Upper lobe of right lung (tissue), 1 donor: ENCODE results near the gene ZSCAN4. TPM values are rescaled to one million over a fixed set of nuclear protein-coding genes. Genes with fewer than 3 reads are reported as not detected.

Source experiments
- ATAC-seq: fragments of 200-7000 bp; cut with Tn5 transposase; one replicate; pipeline ENCODE4 v1.9.1; 2020; ENCODE audit warnings: mild to moderate bottlenecking, moderate library complexity
- DNase-seq: peaks from one replicate; pipeline ENCODE4 v3.0.0-alpha.2; 2020
- H3K27ac ChIP-seq: fragments of 200-600 bp; one replicate; pipeline ENCODE4 v1.8.0; 2022
- H3K27me3 ChIP-seq: fragments of 200-600 bp; one replicate; pipeline ENCODE4 v1.8.0; 2022; ENCODE audit warnings: mild to moderate bottlenecking
- H3K36me3 ChIP-seq: fragments of 200-600 bp; one replicate; pipeline ENCODE4 v1.8.0; 2022
- H3K4me1 ChIP-seq: fragments of 200-600 bp; one replicate; pipeline ENCODE4 v1.8.0; 2022
- H3K4me3 ChIP-seq: fragments of 200-600 bp; one replicate; pipeline ENCODE4 v1.8.0; 2022; ENCODE audit warnings: mild to moderate bottlenecking
- H3K9me3 ChIP-seq: fragments of 200-600 bp; one replicate; pipeline ENCODE4 v1.8.0; 2022
- intact Hi-C: fragments of 100-400 bp; cut with DNase I; formaldehyde crosslinking; loops from one replicate; pipeline ENCODE4 v1.11.0; 2022
- total RNA-seq: library from RNA; stranded (reverse); fragmentation: NEBNext Ultra II Directional; extraction: Animal tissue kit (Norgen Biotek cat#: 25700); gene quantifications from one replicate; pipeline ENCODE4 v1.2.1, GENCODE V29; 2021
- TF ChIP-seq, protein P1 (sequence below): fragments of 200-600 bp; IDR thresholded peaks from one replicate; pipeline ENCODE4 v1.8.0; 2022; ENCODE audit warnings: antibody characterized with exemption
- donor health status: DM: no; HTN: yes; CAD: no; lungs with severe emphysema.

The ZSCAN4 gene
- total RNA-seq, 1 donor from 2014 or later, result not detected

DNA sequence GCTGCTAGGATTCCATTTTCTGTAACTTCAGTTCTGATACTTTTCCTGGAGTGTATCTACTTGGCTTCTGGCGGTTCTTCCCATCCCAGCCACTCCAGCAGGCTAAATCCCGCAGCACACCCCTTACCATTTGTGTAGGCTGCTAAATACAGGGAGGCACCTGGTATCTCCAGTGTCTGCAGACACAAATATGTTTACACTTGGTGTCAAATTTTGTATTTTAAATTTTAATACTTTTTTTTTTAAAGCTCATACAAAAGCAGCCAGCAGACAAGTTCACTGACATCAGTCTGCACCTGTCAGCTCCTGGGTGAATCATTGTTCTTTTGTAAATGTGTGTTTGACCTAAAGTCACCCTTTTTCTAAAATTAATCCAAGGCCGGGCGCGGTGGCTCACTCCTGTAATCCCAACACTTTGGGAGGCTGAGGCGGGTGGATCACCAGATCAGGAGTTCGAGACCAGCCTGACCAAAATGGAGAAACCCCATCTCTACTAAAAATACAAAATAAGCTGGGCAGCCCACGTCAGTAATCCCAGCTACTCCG lies 3.4 kb upstream of the ZSCAN4 start:
- no peak overlapping the region for H3K4me3 ChIP-seq
- H3K36me3 ChIP-seq, result no peaks in the 10 kb centered on the region
- no peak overlapping the region for H3K27ac ChIP-seq
- H3K27me3 ChIP-seq, result peaks cover 10% of the 10 kb centered on the region
- DNase-seq (no peak), ATAC-seq (no peak)
- no peaks in the 10 kb centered on the region for H3K4me1 ChIP-seq
- TF ChIP-seq, protein P1, sequence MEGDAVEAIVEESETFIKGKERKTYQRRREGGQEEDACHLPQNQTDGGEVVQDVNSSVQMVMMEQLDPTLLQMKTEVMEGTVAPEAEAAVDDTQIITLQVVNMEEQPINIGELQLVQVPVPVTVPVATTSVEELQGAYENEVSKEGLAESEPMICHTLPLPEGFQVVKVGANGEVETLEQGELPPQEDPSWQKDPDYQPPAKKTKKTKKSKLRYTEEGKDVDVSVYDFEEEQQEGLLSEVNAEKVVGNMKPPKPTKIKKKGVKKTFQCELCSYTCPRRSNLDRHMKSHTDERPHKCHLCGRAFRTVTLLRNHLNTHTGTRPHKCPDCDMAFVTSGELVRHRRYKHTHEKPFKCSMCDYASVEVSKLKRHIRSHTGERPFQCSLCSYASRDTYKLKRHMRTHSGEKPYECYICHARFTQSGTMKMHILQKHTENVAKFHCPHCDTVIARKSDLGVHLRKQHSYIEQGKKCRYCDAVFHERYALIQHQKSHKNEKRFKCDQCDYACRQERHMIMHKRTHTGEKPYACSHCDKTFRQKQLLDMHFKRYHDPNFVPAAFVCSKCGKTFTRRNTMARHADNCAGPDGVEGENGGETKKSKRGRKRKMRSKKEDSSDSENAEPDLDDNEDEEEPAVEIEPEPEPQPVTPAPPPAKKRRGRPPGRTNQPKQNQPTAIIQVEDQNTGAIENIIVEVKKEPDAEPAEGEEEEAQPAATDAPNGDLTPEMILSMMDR, result no peak
- intact Hi-C loops, result no loop called here
- H3K9me3 ChIP-seq, result no peaks in the 10 kb centered on the region

DNA sequence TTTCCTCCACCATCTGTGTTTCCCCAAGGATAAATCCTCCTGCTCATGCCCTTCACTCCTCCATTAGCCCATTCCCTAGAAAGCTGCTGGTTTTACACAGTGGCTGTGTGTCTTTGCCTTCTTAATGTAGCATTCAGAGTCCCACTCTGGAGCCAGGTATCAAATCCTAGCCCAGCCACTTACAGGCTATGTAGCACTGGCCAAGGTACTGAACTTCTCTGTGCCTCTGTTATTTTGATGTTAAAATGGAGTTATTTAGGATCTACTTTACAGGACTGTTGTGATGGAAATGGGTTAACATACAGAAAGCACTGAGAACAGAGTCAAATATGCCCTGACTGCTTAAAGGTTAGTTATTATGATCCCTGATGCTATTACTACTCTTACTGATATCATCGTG lies 1.5 kb upstream of the ZSCAN4 start:
- ATAC-seq (no peak), DNase-seq (no peak)
- H3K27me3 ChIP-seq, result peaks cover 10% of the 10 kb centered on the region
- H3K4me3 ChIP-seq, result no peak overlapping the region
- H3K9me3 ChIP-seq, result no peaks in the 10 kb centered on the region
- intact Hi-C loops, result no loop called here
- no peaks in the 10 kb centered on the region for H3K36me3 ChIP-seq
- TF ChIP-seq, protein P1, result no peak
- no peak overlapping the region for H3K27ac ChIP-seq
- no peaks in the 10 kb centered on the region for H3K4me1 ChIP-seq

DNA sequence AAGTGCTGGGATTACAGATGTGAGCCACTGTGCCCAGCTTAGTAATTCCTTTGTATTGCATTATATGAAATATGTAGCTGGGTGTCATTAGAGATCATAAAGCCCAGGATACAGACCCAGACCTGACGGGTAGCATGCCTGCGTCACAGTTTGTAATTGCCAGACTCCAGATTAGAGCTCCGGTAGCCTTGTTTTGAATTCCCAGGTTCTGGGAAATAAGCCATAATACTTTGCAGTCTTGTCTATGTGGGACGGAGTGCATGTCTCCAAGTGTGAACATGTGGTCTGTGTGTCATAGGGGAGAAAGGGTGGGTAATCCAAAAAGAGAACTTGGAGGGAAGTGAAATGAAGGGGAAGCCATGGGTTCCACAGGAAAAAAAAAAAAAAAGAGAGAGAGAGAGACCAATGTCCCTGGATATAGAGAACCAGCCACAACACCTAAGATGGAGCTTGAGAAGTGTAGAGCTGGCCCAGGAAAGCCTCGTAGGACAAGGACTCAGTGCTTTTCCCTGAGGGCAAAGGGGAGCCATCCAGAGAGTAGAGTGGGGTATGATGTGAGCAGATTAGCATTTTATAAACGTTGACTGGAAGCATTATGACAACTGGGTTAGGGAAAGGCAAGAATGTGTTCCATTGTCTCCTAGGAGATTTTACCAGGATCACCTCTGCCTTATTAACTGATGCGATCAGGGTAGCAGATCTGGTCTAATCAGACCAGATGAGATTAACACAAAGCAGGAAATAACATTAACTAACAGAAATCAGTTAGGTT lies 2.6 kb downstream of the ZSCAN4 start:
- ATAC-seq, result no peak
- H3K27me3 ChIP-seq, result peaks cover 4% of the 10 kb centered on the region
- no peaks in the 10 kb centered on the region for H3K4me1 ChIP-seq
- H3K9me3 ChIP-seq, result no peaks in the 10 kb centered on the region
- H3K27ac ChIP-seq, result no peak overlapping the region
- intact Hi-C loops, result no loop called here
- TF ChIP-seq, protein P1, result no peak
- no peaks in the 10 kb centered on the region for H3K36me3 ChIP-seq
- H3K4me3 ChIP-seq, result no peak overlapping the region
- no peak for DNase-seq

DNA sequence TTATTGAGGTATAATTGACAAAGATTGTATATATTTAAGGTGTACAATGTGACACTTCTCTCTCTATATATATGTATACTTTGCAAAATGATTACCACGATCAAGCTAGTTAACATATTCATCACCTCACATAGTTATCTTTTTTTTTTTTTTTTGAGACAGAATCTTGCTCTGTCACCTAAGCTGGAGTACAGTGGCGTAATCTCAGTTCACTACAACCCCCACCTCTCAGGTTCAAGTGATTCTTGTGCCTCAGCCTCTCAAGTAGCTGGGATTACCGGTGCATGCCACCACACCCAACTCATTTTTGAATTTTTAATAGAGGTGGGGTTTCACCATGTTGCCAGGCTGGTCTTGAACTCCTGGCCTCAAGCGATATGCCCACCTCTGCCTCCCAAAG lies 3.7 kb downstream of the ZSCAN4 start:
- no peaks in the 10 kb centered on the region for H3K4me1 ChIP-seq
- no peak overlapping the region for H3K27ac ChIP-seq
- H3K36me3 ChIP-seq, result no peaks in the 10 kb centered on the region
- H3K9me3 ChIP-seq, result no peaks in the 10 kb centered on the region
- intact Hi-C loops, result no loop called here
- ATAC-seq (no peak), DNase-seq (no peak)
- no peak overlapping the region for H3K4me3 ChIP-seq
- TF ChIP-seq, protein P1, result no peak
- peaks cover 11% of the 10 kb centered on the region for H3K27me3 ChIP-seq

DNA sequence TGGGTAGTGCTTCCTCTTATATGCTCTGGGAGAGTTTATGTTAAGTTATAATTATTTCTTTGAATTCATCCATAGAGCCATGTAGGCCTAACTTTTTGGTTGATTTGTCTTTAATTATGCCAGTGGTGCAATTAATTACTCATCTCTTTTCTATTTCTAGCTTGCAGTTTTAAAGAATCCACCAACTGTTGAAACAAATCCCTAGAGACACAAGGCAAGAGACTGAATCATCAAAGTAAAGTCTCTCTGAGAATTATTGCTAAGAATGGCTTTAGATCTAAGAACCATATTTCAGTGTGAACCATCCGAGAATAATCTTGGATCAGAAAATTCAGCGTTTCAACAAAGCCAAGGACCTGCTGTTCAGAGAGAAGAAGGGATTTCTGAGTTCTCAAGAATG lies 7.1 kb downstream of the ZSCAN4 start:
- intact Hi-C loops, result no loop called here
- no peak overlapping the region for H3K27ac ChIP-seq
- no peaks in the 10 kb centered on the region for H3K9me3 ChIP-seq
- peaks cover 7% of the 10 kb centered on the region for H3K27me3 ChIP-seq
- ATAC-seq (no peak), DNase-seq (no peak)
- no peak overlapping the region for H3K4me3 ChIP-seq
- no peaks in the 10 kb centered on the region for H3K36me3 ChIP-seq
- H3K4me1 ChIP-seq, result no peaks in the 10 kb centered on the region
- TF ChIP-seq, protein P1, result no peak
